Mesendoderm (in vitro differentiated cells): ENCODE results near the gene SLC1A6.
"Not testable (repeated sequence)": the region's sequence is repeated elsewhere in the genome, so short reads cannot be mapped to it uniquely, and the experiment has no call there.

Experiments used
- DNase-seq: peaks from one replicate; pipeline ENCODE4 v3.0.0; 2013
- H2AK5ac ChIP-seq: 2 replicates; pipeline ENCODE4 v1.6.1; 2013; ENCODE audit warnings: low read length, inconsistent platforms
- H2BK120ac ChIP-seq: 2 replicates; pipeline ENCODE4 v1.6.1; 2013; ENCODE audit warnings: low read depth, mild to moderate bottlenecking, low read length, moderate library complexity, mixed read lengths
- H2BK15ac ChIP-seq: replicated peaks from 2 replicates; pipeline ENCODE4 v1.6.1; 2013; ENCODE audit warnings: low read depth, mild to moderate bottlenecking, moderate library complexity
- H2BK5ac ChIP-seq: 2 replicates; pipeline ENCODE4 v1.6.1; 2013; ENCODE audit warnings: low read length, inconsistent platforms
- H3K18ac ChIP-seq: 2 replicates; pipeline ENCODE4 v1.6.1; 2013; ENCODE audit warnings: mild to moderate bottlenecking, low read length, mixed read lengths
- H3K23ac ChIP-seq: one replicate; pipeline ENCODE4 v1.6.1; 2013; ENCODE audit warnings: low read length
- H3K27ac ChIP-seq: 2 replicates; pipeline ENCODE4 v1.5.1; 2013; ENCODE audit warnings: low read depth, mild to moderate bottlenecking, inconsistent platforms, low read length, moderate library complexity
- H3K27me3 ChIP-seq: 2 replicates; pipeline ENCODE4 v1.6.1; 2013; ENCODE audit warnings: low read length, control low read depth, mild to moderate bottlenecking, inconsistent platforms; ENCODE audit not compliant: insufficient read depth, poor library complexity
- H3K36me3 ChIP-seq: 2 replicates; pipeline ENCODE4 v1.6.1; 2013; ENCODE audit warnings: low read length, inconsistent platforms; ENCODE audit not compliant: control insufficient read depth, insufficient read depth
- H3K4ac ChIP-seq: one replicate; pipeline ENCODE4 v1.6.1; 2013; ENCODE audit warnings: low read depth, mild to moderate bottlenecking, low read length, moderate library complexity
- H3K4me1 ChIP-seq: 2 replicates; pipeline ENCODE4 v1.6.1; 2013; ENCODE audit warnings: low read depth, low read length, inconsistent platforms; ENCODE audit not compliant: control insufficient read depth
- H3K4me2 ChIP-seq: 2 replicates; pipeline ENCODE4 v1.6.1; 2013; ENCODE audit warnings: low read length
- H3K4me3 ChIP-seq: 2 replicates; pipeline ENCODE4 v1.5.1; 2013; ENCODE audit warnings: mild to moderate bottlenecking, low read length
- H3K56ac ChIP-seq: one replicate; pipeline ENCODE4 v1.6.1; 2013; ENCODE audit warnings: low read length
- H3K79me1 ChIP-seq: 2 replicates; pipeline ENCODE4 v1.6.1; 2013; ENCODE audit warnings: low read length, inconsistent platforms
- H3K79me2 ChIP-seq: 2 replicates; pipeline ENCODE4 v1.6.1; 2013; ENCODE audit warnings: mild to moderate bottlenecking, low read length; ENCODE audit not compliant: control insufficient read depth, insufficient read depth
- H3K9ac ChIP-seq: 2 replicates; pipeline ENCODE4 v1.6.1; 2013; ENCODE audit warnings: low read length, inconsistent platforms
- H4K5ac ChIP-seq: one replicate; pipeline ENCODE4 v1.6.1; 2013; ENCODE audit warnings: low read length
- H4K8ac ChIP-seq: one replicate; pipeline ENCODE4 v1.6.1; 2013; ENCODE audit warnings: low read depth, mild to moderate bottlenecking, control low read depth, low read length, moderate library complexity
- WGBS: extraction: QIAGEN DNeasy Blood & Tissue Kit; methylation state at CpG from one replicate; pipeline ENCODE4 v1.1.7; 2013; ENCODE audit warnings: low lambda C conversion rate, missing lambda C conversion rate; ENCODE audit not compliant: insufficient coverage; ENCODE audit errors: extremely low coverage; 5-methylcytosine and 5-hydroxymethylcytosine counted together

SLC1A6 gene

DNA sequence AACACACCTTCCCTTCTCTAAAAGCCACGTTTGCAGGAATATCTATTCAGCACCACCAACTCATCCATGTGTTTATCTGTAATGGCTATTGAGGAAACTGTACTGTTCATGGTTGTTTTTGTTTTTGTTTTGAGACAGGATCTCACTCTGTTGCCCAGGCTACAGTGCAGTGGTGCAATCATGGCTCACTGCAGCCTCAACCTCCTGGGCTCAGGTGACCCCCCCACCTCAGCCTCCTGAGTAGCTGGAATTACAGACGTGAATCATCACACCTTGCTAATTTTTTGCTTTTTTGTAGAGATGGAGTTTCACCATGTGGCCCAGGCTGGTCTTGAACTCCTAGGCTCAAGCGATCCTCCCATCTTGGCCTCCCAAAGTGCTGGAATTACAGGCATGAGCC lies 39.2 kb upstream of the SLC1A6 start:
- not testable (repeated sequence) for H3K9ac ChIP-seq, H4K8ac ChIP-seq, H3K79me2 ChIP-seq, H2AK5ac ChIP-seq, DNase-seq, H3K79me1 ChIP-seq, H3K56ac ChIP-seq, H3K4me1 ChIP-seq, H3K36me3 ChIP-seq, H2BK5ac ChIP-seq, H3K27ac ChIP-seq, H2BK15ac ChIP-seq, H3K27me3 ChIP-seq, H3K4ac ChIP-seq, H3K4me2 ChIP-seq, H3K4me3 ChIP-seq, H3K18ac ChIP-seq, H3K23ac ChIP-seq, H4K5ac ChIP-seq, H2BK120ac ChIP-seq
- no CpG with 5 or more reads among the region's 3 CpGs for WGBS

DNA sequence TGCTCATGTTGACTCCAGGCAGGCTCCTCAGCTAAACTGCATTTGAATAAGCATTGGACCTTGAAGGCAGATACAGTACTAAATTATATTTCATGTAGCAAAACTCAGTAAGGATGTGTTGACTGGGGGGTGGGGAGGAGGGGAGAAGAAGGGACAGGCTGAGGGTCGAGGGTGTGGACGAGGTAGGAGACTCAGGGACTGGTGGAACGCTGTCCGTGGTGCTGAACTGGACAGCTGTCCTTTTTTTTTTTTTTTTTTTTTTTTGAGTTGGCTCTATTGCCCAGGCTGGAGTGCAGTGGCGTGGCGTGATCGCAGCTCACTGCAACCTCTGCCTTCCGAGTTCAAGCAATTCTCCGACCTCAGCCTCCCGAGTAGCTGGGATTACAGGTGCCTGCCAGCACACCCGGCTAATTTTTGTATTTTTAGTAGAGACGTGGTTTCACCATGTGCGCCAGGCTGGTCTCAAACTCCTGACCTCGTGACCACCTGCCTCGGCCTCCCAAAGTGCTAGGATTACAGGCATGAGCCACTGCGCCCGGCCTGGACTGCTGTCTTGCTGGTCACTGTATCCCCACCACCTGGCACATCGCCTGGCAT lies 36.4 kb upstream of the SLC1A6 start:
- H3K36me3 ChIP-seq = no peaks in the 10 kb centered on the region
- peak; percentile 40 for DNase-seq

DNA sequence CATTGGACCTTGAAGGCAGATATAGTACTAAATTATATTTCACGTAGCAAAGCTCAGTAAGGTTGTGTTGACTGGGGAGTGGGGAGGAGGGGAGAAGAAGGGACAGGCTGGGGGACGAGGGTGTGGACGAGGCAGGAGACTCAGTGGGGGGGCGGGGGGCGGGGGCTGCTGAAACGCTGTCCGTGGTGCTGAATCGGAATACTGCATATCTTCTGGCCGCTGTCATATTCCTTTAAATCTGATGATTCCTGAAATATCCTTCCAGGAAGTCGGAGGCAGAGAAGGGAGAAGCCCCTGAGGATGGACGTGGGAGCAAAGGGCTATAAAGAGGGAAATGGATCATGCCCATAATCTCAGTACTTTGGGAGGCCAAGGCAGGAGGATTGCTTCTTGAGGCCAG lies 34.9 kb upstream of the SLC1A6 start:
- Histone ChIP-seq H4K8ac (no peak overlapping the region), H3K36me3 (no peaks in the 10 kb centered on the region), H2AK5ac (no peak overlapping the region), H3K23ac (no peak overlapping the region), H4K5ac (no peak overlapping the region), H2BK5ac (no peak overlapping the region), H3K79me1 (no peaks in the 10 kb centered on the region), H3K4me3 (no peak overlapping the region), H2BK15ac (no peak overlapping the region), H3K4me2 (no peak overlapping the region), H3K4ac (no peak overlapping the region), H3K4me1 (no peaks in the 10 kb centered on the region), H3K18ac (no peak overlapping the region), H3K27me3 (peaks cover 2% of the 10 kb centered on the region), H2BK120ac (no peak overlapping the region), H3K79me2 (no peaks in the 10 kb centered on the region), H3K27ac (no peak overlapping the region), H3K56ac (no peak overlapping the region), H3K9ac (no peak overlapping the region)
- peak; percentile 1 for DNase-seq
- WGBS = no CpG with 5 or more reads among the region's 11 CpGs

More for the DNA sequence above, 36.4 kb upstream of the SLC1A6 start:
- Histone ChIP-seq H4K5ac (no peak overlapping the region), H2BK5ac (no peak overlapping the region), H3K27ac (no peak overlapping the region), H3K4ac (no peak overlapping the region), H2BK120ac (no peak overlapping the region), H3K56ac (no peak overlapping the region), H3K27me3 (peaks cover 2% of the 10 kb centered on the region), H3K4me2 (no peak overlapping the region), H2BK15ac (no peak overlapping the region), H3K79me2 (no peaks in the 10 kb centered on the region), H3K23ac (no peak overlapping the region), H3K4me3 (no peak overlapping the region), H4K8ac (no peak overlapping the region), H3K18ac (no peak overlapping the region), H3K4me1 (no peaks in the 10 kb centered on the region), H3K9ac (no peak overlapping the region), H2AK5ac (no peak overlapping the region), H3K79me1 (no peaks in the 10 kb centered on the region)
- WGBS = no CpG with 5 or more reads among the region's 18 CpGs

DNA sequence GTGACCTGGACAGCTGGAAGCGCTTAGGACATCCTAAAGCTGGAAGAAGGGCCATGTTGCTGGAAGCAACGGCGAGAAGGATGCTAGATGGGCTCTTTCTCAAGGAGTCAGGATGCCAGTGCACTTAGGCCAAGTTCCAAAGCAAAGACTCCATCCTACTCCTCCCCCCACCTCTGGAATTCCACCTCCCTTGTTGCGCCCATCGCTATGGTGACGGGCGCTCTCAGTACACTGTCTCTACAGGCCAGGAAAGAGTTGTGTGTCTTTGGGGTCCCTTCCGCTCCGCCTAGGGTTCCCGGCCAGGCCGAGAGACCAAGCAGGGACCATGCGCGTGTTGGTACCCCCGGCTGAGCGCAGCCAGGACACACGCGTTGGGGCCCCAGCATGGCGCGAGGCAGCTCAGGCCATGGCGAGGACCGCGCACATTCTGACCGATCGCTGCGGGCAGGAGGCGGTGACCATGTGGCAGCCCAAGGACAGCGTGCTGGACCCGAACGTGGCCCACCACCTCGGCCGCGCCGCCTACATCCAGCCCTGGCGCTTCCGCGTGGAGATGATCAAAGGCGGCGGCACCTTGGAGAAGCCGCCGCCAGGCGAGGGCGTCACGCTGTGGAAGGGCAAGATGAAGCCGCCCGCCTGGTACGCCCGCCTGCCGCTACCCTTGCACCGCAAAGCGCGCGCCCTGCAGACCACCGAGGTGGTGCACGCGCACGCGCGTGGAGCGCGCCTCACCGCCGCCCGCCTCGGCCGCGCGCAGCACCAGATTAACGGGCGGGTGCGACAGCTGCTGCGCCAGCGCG lies 31.0 kb upstream of the SLC1A6 start:
- Histone ChIP-seq H2BK120ac (no peak overlapping the region), H3K4ac (no peak overlapping the region), H3K18ac (no peak overlapping the region), H3K36me3 (no peaks in the 10 kb centered on the region), H3K9ac (no peak overlapping the region), H3K4me3 (no peak overlapping the region), H3K23ac (no peak overlapping the region), H4K5ac (no peak overlapping the region), H2BK5ac (no peak overlapping the region), H3K79me1 (no peaks in the 10 kb centered on the region), H3K79me2 (no peaks in the 10 kb centered on the region), H3K27me3 (peaks cover 2% of the 10 kb centered on the region), H3K56ac (no peak overlapping the region), H2BK15ac (no peak overlapping the region), H3K4me1 (no peaks in the 10 kb centered on the region), H3K4me2 (peak overlapping the region; percentile 11), H3K27ac (no peak overlapping the region), H2AK5ac (no peak overlapping the region), H4K8ac (no peak overlapping the region)
- DNase-seq = peak; percentile 91
- no CpG with 5 or more reads among the region's 73 CpGs for WGBS

GRCh38 chr19:15008308-15008707 lies 28.6 kb upstream of the SLC1A6 start:
- Histone ChIP-seq H2BK5ac (no peak overlapping the region), H3K9ac (no peak overlapping the region), H3K4me3 (no peak overlapping the region), H3K27me3 (peaks cover 2% of the 10 kb centered on the region), H3K79me1 (no peaks in the 10 kb centered on the region), H3K56ac (no peak overlapping the region), H2BK15ac (no peak overlapping the region), H3K27ac (no peak overlapping the region), H3K4ac (no peak overlapping the region), H4K5ac (no peak overlapping the region), H2AK5ac (no peak overlapping the region), H3K23ac (no peak overlapping the region), H4K8ac (no peak overlapping the region), H3K36me3 (no peaks in the 10 kb centered on the region), H3K18ac (no peak overlapping the region), H3K4me2 (no peak overlapping the region), H3K4me1 (no peaks in the 10 kb centered on the region), H2BK120ac (no peak overlapping the region), H3K79me2 (no peaks in the 10 kb centered on the region)
- DNase-seq = no peak

DNA sequence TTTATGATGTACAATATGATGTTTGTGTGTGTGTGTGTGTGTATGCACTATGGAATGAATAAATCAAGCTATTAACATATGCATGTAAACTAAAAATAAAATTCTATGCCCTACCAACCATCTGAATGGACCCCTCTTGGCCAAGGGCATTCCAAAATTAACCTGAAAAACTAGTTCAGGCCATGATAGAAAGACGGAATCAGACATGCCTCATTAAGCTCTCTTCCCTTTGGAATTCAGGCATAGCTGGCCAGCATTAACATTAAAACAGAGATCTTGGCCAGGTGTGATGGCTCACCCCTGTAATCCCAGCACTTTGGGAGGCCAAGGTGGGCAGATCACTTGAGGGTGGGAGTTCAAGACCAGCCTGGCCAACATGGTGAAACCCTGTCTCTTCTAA lies 18.3 kb upstream of the SLC1A6 start:
- Histone ChIP-seq H3K27ac (no peak overlapping the region), H2BK120ac (no peak overlapping the region), H3K27me3 (no peaks in the 10 kb centered on the region), H2BK5ac (no peak overlapping the region), H3K4me1 (no peaks in the 10 kb centered on the region), H3K79me1 (no peaks in the 10 kb centered on the region), H3K18ac (no peak overlapping the region), H3K4me3 (no peak overlapping the region), H3K9ac (no peak overlapping the region), H3K36me3 (no peaks in the 10 kb centered on the region), H3K4me2 (no peak overlapping the region), H3K4ac (no peak overlapping the region), H3K56ac (no peak overlapping the region), H2BK15ac (no peak overlapping the region), H3K79me2 (no peaks in the 10 kb centered on the region), H4K8ac (no peak overlapping the region), H4K5ac (no peak overlapping the region), H3K23ac (no peak overlapping the region), H2AK5ac (no peak overlapping the region)
- no peak for DNase-seq
- no CpG with 5 or more reads among the region's 1 CpG for WGBS
